PC-3 (cell line): ENCODE results near the gene PDSS1. TPM values are rescaled to one million over a fixed set of nuclear protein-coding genes. Genes with fewer than 3 reads are reported as not detected.

ENCODE experiments used
- ATAC-seq: fragments of 200-7000 bp; cut with Tn5 transposase; 2 replicates; pipeline ENCODE4 v1.9.1; 2020; ENCODE audit warnings: mild to moderate bottlenecking, moderate library complexity
- BruUV-seq: library from RNA; stranded (reverse); fragments of 400-500 nt; replicated peaks from 2 replicates; lab custom pipeline; 2021; lab: Mats Ljungman, UMichigan
- CTCF ChIA-PET: fragments of 300-600 bp; sonication (Branson Sonifier 250); formaldehyde crosslinking; loops from one replicate; lab custom pipeline; 2022; ENCODE audit warnings: antibody characterized with exemption; lab: Charles Lee
- POLR2A ChIA-PET: fragments of 300-600 bp; sonication (Branson Sonifier 250); formaldehyde crosslinking; loops from one replicate; lab custom pipeline; 2022; ENCODE audit warnings: antibody characterized with exemption; ENCODE audit not compliant: unreplicated experiment; lab: Charles Lee
- DNase-seq: peaks from one replicate; pipeline ENCODE4 v3.0.0-alpha.2; 2015
- H2AFZ ChIP-seq: fragments of 300-600 bp; sonication (generic); 2 replicates; pipeline ENCODE4 v1.6.0; 2016; ENCODE audit warnings: antibody characterized with exemption, low read length
- H3F3A ChIP-seq: fragments of 300-600 bp; sonication (generic); one replicate; pipeline ENCODE4 v1.6.0; 2017; ENCODE audit warnings: antibody characterized with exemption, low read length, control low read depth, mild to moderate bottlenecking; ENCODE audit not compliant: unreplicated experiment
- H3K27ac ChIP-seq: fragments of 300-600 bp; sonication (generic); 2 replicates; pipeline ENCODE4 v1.5.1; 2016; ENCODE audit warnings: mild to moderate bottlenecking, low read length
- H3K27me3 ChIP-seq: fragments of 300-600 bp; sonication (generic); 2 replicates; pipeline ENCODE4 v1.6.1; 2016; ENCODE audit warnings: low read length, mixed read lengths
- H3K36me3 ChIP-seq: fragments of 300-600 bp; sonication (generic); 2 replicates; pipeline ENCODE4 v1.6.1; 2016; ENCODE audit warnings: low read depth, mixed run types, low read length, mixed read lengths
- H3K4me1 ChIP-seq: fragments of 300-600 bp; sonication (generic); 2 replicates; pipeline ENCODE4 v1.5.1; 2016; ENCODE audit warnings: low read length; ENCODE audit not compliant: insufficient read depth
- H3K4me2 ChIP-seq: fragments of 300-600 bp; sonication (generic); 2 replicates; pipeline ENCODE4 v1.6.0; 2016; ENCODE audit warnings: low read length
- H3K4me3 ChIP-seq: fragments of 300-600 bp; sonication (generic); 2 replicates; pipeline ENCODE4 v1.5.1; 2016; ENCODE audit warnings: mild to moderate bottlenecking, low read length, mixed read lengths
- H3K79me2 ChIP-seq: fragments of 300-600 bp; sonication (generic); 2 replicates; pipeline ENCODE4 v1.6.1; 2017; ENCODE audit warnings: low read length, mixed read lengths
- H3K9ac ChIP-seq: fragments of 300-600 bp; sonication (generic); 2 replicates; pipeline ENCODE4 v1.6.0; 2016; ENCODE audit warnings: mild to moderate bottlenecking, low read length
- H3K9me2 ChIP-seq: fragments of 300-600 bp; sonication (generic); replicated peaks from 2 replicates; pipeline ENCODE4 v1.6.1; 2016; ENCODE audit warnings: mixed run types, low read length, mixed read lengths
- H3K9me3 ChIP-seq: fragments of 300-600 bp; sonication (generic); 2 replicates; pipeline ENCODE4 v1.6.1; 2016; ENCODE audit warnings: low read length, mixed read lengths
- H4K20me1 ChIP-seq: fragments of 300-600 bp; sonication (generic); 2 replicates; pipeline ENCODE4 v1.6.1; 2016; ENCODE audit warnings: low read length, mixed read lengths
- EZH2 ChIP-seq: fragments of 300-600 bp; sonication (generic); IDR thresholded peaks from one replicate; pipeline ENCODE4 v1.6.1; 2017; ENCODE audit warnings: antibody characterized with exemption, mild to moderate bottlenecking, low read length; ENCODE audit not compliant: unreplicated experiment
- EZH2phosphoT487 ChIP-seq: fragments of 300-600 bp; sonication (generic); IDR thresholded peaks from 2 replicates; pipeline ENCODE4 v1.6.1; 2018; ENCODE audit warnings: mild to moderate bottlenecking, antibody characterized with exemption, low read length, borderline replicate concordance
- intact Hi-C: fragments of 100-400 bp; cut with micrococcal nuclease; formaldehyde crosslinking; loops from 2 replicates; pipeline ENCODE4 v1.9.0; 2023
- total RNA-seq: library from RNA; depleted of rRNA; stranded (reverse); fragments of >200 nt; gene quantifications from 2 replicates; pipeline ENCODE4 v1.2.3, GENCODE V29; 2014
- TF ChIP-seq, protein P1 (sequence below): fragments of 300-600 bp; sonication (generic); conservative IDR thresholded peaks from 2 replicates; pipeline ENCODE4 v1.5.1; 2017; ENCODE audit warnings: antibody characterized with exemption, low read depth, mild to moderate bottlenecking, low read length

PDSS1 gene
- total RNA-seq, 1 experiment from 2014 or later = 16.8 TPM

DNA sequence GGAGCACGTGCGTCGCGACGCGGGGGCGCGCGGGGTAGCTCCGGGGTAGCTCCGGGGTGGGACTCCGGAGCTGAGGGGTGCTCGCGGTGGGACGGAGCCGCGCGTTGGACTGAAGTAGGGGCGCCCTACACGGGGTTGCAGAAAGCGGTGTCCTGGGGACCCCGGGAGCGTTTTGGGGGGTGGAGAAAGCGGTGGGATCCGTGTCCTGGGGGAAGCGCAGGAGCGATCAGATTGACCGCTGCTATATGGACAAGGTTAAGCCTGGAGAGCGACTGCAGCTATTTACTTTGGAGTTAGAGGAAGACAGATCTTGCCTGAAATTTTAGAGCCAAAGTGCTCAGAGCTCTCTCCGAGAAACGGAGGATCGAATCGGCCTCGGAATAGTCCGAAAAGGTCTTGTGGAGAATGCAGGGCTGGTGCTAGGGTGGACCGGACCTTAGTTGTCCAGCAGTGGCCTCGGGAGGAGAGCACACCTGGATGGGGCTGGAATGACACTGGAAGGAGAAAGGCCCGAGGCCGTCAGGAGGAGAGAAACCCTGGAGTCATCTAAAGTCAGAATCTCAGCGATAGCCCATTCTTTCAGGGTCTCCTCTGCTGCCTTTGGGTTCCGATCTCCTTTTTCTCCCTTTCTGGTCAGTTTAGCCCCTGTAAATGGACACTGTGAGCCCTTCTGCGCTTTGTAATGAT is 564 bp downstream of the PDSS1 start:
- DNase-seq = peak; percentile 5
- Histone ChIP-seq H3K79me2 (peaks cover 55% of the 10 kb centered on the region), H3K9ac (peak overlapping the region; percentile 96), H3K9me2 (no peaks in the 10 kb centered on the region), H3K4me1 (peaks cover 12% of the 10 kb centered on the region), H3K27me3 (no peaks in the 10 kb centered on the region), H3K9me3 (no peaks in the 10 kb centered on the region), H3K4me3 (peak overlapping the region; percentile 94), H3F3A (no peaks in the 10 kb centered on the region), H3K4me2 (peak overlapping the region; percentile 93), H3K36me3 (no peaks in the 10 kb centered on the region), H3K27ac (peak overlapping the region; percentile 72; the same call in 1 of the 2 replicates), H4K20me1 (no peaks in the 10 kb centered on the region), H2AFZ (peak overlapping the region; percentile 95)
- no peak for TF ChIP-seq EZH2phosphoT487
- TF ChIP-seq, protein P1, sequence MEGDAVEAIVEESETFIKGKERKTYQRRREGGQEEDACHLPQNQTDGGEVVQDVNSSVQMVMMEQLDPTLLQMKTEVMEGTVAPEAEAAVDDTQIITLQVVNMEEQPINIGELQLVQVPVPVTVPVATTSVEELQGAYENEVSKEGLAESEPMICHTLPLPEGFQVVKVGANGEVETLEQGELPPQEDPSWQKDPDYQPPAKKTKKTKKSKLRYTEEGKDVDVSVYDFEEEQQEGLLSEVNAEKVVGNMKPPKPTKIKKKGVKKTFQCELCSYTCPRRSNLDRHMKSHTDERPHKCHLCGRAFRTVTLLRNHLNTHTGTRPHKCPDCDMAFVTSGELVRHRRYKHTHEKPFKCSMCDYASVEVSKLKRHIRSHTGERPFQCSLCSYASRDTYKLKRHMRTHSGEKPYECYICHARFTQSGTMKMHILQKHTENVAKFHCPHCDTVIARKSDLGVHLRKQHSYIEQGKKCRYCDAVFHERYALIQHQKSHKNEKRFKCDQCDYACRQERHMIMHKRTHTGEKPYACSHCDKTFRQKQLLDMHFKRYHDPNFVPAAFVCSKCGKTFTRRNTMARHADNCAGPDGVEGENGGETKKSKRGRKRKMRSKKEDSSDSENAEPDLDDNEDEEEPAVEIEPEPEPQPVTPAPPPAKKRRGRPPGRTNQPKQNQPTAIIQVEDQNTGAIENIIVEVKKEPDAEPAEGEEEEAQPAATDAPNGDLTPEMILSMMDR = no peak
- no peak for TF ChIP-seq EZH2
- CTCF ChIA-PET = no interaction called here
- intact Hi-C loops = no loop called here
- BruUV-seq = TSS peak; percentile 44
- POLR2A ChIA-PET = no interaction called here
- peak; percentile 23 for ATAC-seq

DNA sequence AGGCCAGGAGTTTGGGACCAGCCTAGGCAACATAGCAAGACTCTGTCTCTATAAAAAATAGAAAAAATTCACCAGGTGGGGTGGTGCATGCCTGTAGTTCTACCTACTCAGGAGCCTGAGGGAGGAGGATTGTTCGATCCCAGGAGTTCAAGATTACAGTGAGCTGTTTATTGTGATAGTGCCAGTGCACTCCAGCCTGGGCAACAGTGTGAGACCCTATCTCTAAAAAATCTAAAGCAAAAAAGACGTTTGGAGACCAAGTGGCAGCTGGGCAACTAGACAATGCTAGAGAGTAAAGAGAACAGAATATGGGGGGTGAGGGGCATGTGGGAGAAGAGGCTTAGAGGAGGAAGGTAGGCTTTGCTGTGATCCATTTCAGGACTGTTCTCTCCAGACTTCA is 1.4 kb downstream of the PDSS1 start:
- Histone ChIP-seq H2AFZ (no peak overlapping the region), H3K9me3 (no peaks in the 10 kb centered on the region), H4K20me1 (no peaks in the 10 kb centered on the region), H3K4me1 (peaks cover 12% of the 10 kb centered on the region), H3K4me2 (peak overlapping the region; percentile 93), H3K9ac (peak overlapping the region; percentile 96; the same call in 1 of the 2 replicates), H3K79me2 (peaks cover 57% of the 10 kb centered on the region), H3K9me2 (no peaks in the 10 kb centered on the region), H3F3A (no peaks in the 10 kb centered on the region), H3K36me3 (no peaks in the 10 kb centered on the region), H3K4me3 (peak overlapping the region; percentile 94), H3K27ac (no peak overlapping the region), H3K27me3 (no peaks in the 10 kb centered on the region)
- POLR2A ChIA-PET = no interaction called here
- intact Hi-C loops = no loop called here
- BruUV-seq = no TSS peak
- no peak for ATAC-seq
- CTCF ChIA-PET = no interaction called here
- no peak for DNase-seq
- TF ChIP-seq EZH2phosphoT487 = no peak
- no peak for TF ChIP-seq EZH2
- TF ChIP-seq, protein P1 = no peak

DNA sequence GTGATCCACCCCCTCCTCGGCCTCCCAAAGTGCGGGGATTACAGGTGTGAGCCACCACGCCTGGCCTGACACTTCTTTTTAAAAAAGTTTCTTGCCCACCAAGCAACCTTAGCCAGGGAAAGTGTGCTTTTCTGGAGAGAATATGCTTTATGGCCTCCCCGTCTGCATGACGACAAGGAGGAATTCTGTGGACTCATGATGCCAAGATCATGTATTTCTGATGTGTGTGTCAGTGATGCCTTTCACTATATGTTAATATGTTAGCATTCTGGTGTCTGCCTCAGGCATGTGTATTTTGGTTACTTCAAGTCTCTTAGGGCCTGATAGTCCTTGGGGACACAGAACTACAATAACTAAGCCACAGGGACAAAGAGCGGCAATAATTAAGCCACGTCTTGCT is 2.1 kb downstream of the PDSS1 start:
- H3K36me3 ChIP-seq = no peaks in the 10 kb centered on the region
- H3K4me2 ChIP-seq = no peak overlapping the region
- peaks cover 12% of the 10 kb centered on the region for H3K4me1 ChIP-seq
- no peaks in the 10 kb centered on the region for H3F3A ChIP-seq
- H3K9ac ChIP-seq = no peak overlapping the region
- ChIA-PET CTCF (no interaction called here), POLR2A (no interaction called here)
- ATAC-seq = no peak
- DNase-seq = no peak
- no peak overlapping the region for H2AFZ ChIP-seq
- no peaks in the 10 kb centered on the region for H3K9me2 ChIP-seq
- TF ChIP-seq, protein P1 = no peak
- TF ChIP-seq EZH2phosphoT487 (no peak), EZH2 (no peak)
- H3K27ac ChIP-seq = no peak overlapping the region
- no peaks in the 10 kb centered on the region for H3K9me3 ChIP-seq
- intact Hi-C loops = no loop called here
- no peaks in the 10 kb centered on the region for H3K27me3 ChIP-seq
- no peak overlapping the region for H3K4me3 ChIP-seq
- BruUV-seq = no TSS peak
- H4K20me1 ChIP-seq = no peaks in the 10 kb centered on the region
- H3K79me2 ChIP-seq = peaks cover 57% of the 10 kb centered on the region
